MM.1S (cell line): ENCODE data around the gene MAEA.

Experiments used
- DNase-seq: peaks from one replicate; pipeline ENCODE4 v3.0.0-alpha.2; 2015
- H2AFZ ChIP-seq: fragments of 300-600 bp; sonication (generic); 2 replicates; pipeline ENCODE4 v1.6.0; 2016; ENCODE audit warnings: antibody characterized with exemption, low read length
- H3F3A ChIP-seq: fragments of 300-600 bp; sonication (generic); 2 replicates; pipeline ENCODE4 v1.6.1; 2016; ENCODE audit warnings: mild to moderate bottlenecking, antibody characterized with exemption, low read length, moderate library complexity, mixed read lengths; ENCODE audit not compliant: insufficient read depth
- H3K27ac ChIP-seq: fragments of 300-600 bp; sonication (generic); 2 replicates; pipeline ENCODE4 v1.5.1; 2016; ENCODE audit warnings: mild to moderate bottlenecking, low read length
- H3K27me3 ChIP-seq: fragments of 300-600 bp; sonication (generic); replicated peaks from 2 replicates; pipeline ENCODE4 v1.6.0; 2016; ENCODE audit warnings: low read length; ENCODE audit not compliant: insufficient read depth
- H3K36me3 ChIP-seq: fragments of 300-600 bp; sonication (generic); replicated peaks from 2 replicates; pipeline ENCODE4 v1.6.1; 2016; ENCODE audit warnings: mild to moderate bottlenecking, low read length, mixed read lengths; ENCODE audit not compliant: insufficient read depth
- H3K4me1 ChIP-seq: fragments of 300-600 bp; sonication (generic); 2 replicates; pipeline ENCODE4 v1.6.1; 2016; ENCODE audit warnings: low read length, mixed read lengths
- H3K4me2 ChIP-seq: fragments of 300-600 bp; sonication (generic); 2 replicates; pipeline ENCODE4 v1.6.0; 2016; ENCODE audit warnings: low read depth, low read length
- H3K4me3 ChIP-seq: fragments of 300-600 bp; sonication (generic); 2 replicates; pipeline ENCODE4 v1.5.1; 2016; ENCODE audit warnings: low read length, mixed read lengths
- H3K79me2 ChIP-seq: fragments of 300-600 bp; sonication (generic); 2 replicates; pipeline ENCODE4 v1.6.1; 2016; ENCODE audit warnings: mixed run types, low read length, mixed read lengths
- H3K9ac ChIP-seq: fragments of 300-600 bp; sonication (generic); 2 replicates; pipeline ENCODE4 v1.6.1; 2016; ENCODE audit warnings: low read length, mixed read lengths
- H3K9me2 ChIP-seq: fragments of 300-600 bp; sonication (generic); replicated peaks from 2 replicates; pipeline ENCODE4 v1.6.1; 2016; ENCODE audit warnings: mild to moderate bottlenecking, low read length, mixed read lengths; ENCODE audit not compliant: insufficient read depth
- H3K9me3 ChIP-seq: fragments of 300-600 bp; sonication (generic); replicated peaks from 2 replicates; pipeline ENCODE4 v1.6.1; 2016; ENCODE audit warnings: mild to moderate bottlenecking, low read length, mixed read lengths; ENCODE audit not compliant: insufficient read depth
- H4K20me1 ChIP-seq: fragments of 300-600 bp; sonication (generic); 2 replicates; pipeline ENCODE4 v1.6.1; 2016; ENCODE audit warnings: mild to moderate bottlenecking, low read length, moderate library complexity, mixed read lengths; ENCODE audit not compliant: insufficient read depth
- CTCF ChIP-seq: fragments of 300-600 bp; sonication (generic); IDR thresholded peaks from 2 replicates; pipeline ENCODE4 v1.5.1; 2016; ENCODE audit warnings: antibody characterized with exemption, low read length, mixed read lengths
- EZH2 ChIP-seq: fragments of 300-600 bp; sonication (generic); optimal IDR thresholded peaks from 2 replicates; pipeline ENCODE3; 2017; ENCODE audit warnings: low read depth, mild to moderate bottlenecking, antibody characterized with exemption, low read length, mixed read lengths
- EZH2phosphoT487 ChIP-seq: fragments of 300-600 bp; sonication (generic); IDR thresholded peaks from 2 replicates; pipeline ENCODE4 v1.6.1; 2018; ENCODE audit warnings: antibody characterized with exemption, low read length

Gene MAEA

GRCh38 chr4:1251773-1252066 is 38.0 kb upstream of the MAEA start:
- no peaks in the 10 kb centered on the region for H3K36me3 ChIP-seq
- peaks cover 22% of the 10 kb centered on the region for H3K79me2 ChIP-seq
- no peak overlapping the region for H3K27ac ChIP-seq
- H2AFZ ChIP-seq: no peak overlapping the region
- H3K4me3 ChIP-seq: no peak overlapping the region
- H3K4me1 ChIP-seq: peaks cover 10% of the 10 kb centered on the region; the same call in 1 of the 2 replicates
- no peaks in the 10 kb centered on the region for H3K27me3 ChIP-seq
- TF ChIP-seq CTCF (no peak), EZH2 (no peak), EZH2phosphoT487 (no peak)
- H3K9ac ChIP-seq: no peak overlapping the region
- no peak for DNase-seq
- no peaks in the 10 kb centered on the region for H3F3A ChIP-seq
- H3K9me3 ChIP-seq: no peaks in the 10 kb centered on the region
- H4K20me1 ChIP-seq: no peaks in the 10 kb centered on the region
- H3K9me2 ChIP-seq: no peaks in the 10 kb centered on the region
- no peak overlapping the region for H3K4me2 ChIP-seq

GRCh38 chr4:1252928-1253492 is 36.7 kb upstream of the MAEA start:
- Histone ChIP-seq H3K27me3 (no peaks in the 10 kb centered on the region), H3K4me3 (no peak overlapping the region), H3K9me2 (no peaks in the 10 kb centered on the region), H2AFZ (no peak overlapping the region), H3K27ac (no peak overlapping the region), H4K20me1 (no peaks in the 10 kb centered on the region), H3K9ac (no peak overlapping the region), H3F3A (no peaks in the 10 kb centered on the region), H3K79me2 (peaks cover 9% of the 10 kb centered on the region), H3K4me2 (no peak overlapping the region), H3K4me1 (0 out of 2 replicates have a peak, but pooled peaks cover 5% of the 10 kb centered on the region), H3K9me3 (no peaks in the 10 kb centered on the region), H3K36me3 (no peaks in the 10 kb centered on the region)
- no peak for TF ChIP-seq EZH2phosphoT487
- TF ChIP-seq CTCF: no peak
- no peak for TF ChIP-seq EZH2
- DNase-seq: no peak

GRCh38 chr4:1253831-1254230 is 35.9 kb upstream of the MAEA start:
- Histone ChIP-seq H3K79me2 (peaks cover 8% of the 10 kb centered on the region), H3K4me1 (0 out of 2 replicates have a peak, but pooled peaks cover 5% of the 10 kb centered on the region), H2AFZ (no peak overlapping the region), H4K20me1 (no peaks in the 10 kb centered on the region), H3K36me3 (no peaks in the 10 kb centered on the region), H3K4me3 (no peak overlapping the region), H3K27me3 (no peaks in the 10 kb centered on the region), H3F3A (no peaks in the 10 kb centered on the region), H3K9me3 (no peaks in the 10 kb centered on the region), H3K4me2 (no peak overlapping the region), H3K9ac (no peak overlapping the region), H3K9me2 (no peaks in the 10 kb centered on the region), H3K27ac (no peak overlapping the region)
- TF ChIP-seq EZH2phosphoT487 (no peak), CTCF (no peak), EZH2 (no peak)
- no peak for DNase-seq
